SK-N-SH treated with all-trans-retinoic acid at 6 μM for 48 hours (cell line): ENCODE data around the gene CASP9.

Experiments
- BACH2 ChIP-seq: fragments of 250-450 bp; sonication (Bioruptor Pico); IDR thresholded peaks from 2 replicates; pipeline ENCODE4 v1.9.0; 2021; ENCODE audit warnings: mild to moderate bottlenecking, borderline replicate concordance
- CREB5 ChIP-seq: fragments of 250-450 bp; sonication (Bioruptor Pico); IDR thresholded peaks from 2 replicates; pipeline ENCODE4 v1.5.1; 2020; ENCODE audit warnings: low read depth, mild to moderate bottlenecking, moderate library complexity
- CSRNP3 ChIP-seq: fragments of 250-450 bp; sonication (Bioruptor Pico); IDR thresholded peaks from 2 replicates; pipeline ENCODE4 v1.5.1; 2021; ENCODE audit warnings: mild to moderate bottlenecking, moderate library complexity
- OSR1 ChIP-seq: fragments of 250-450 bp; sonication (Bioruptor Pico); IDR thresholded peaks from 2 replicates; pipeline ENCODE4 v1.8.0; 2022; ENCODE audit warnings: moderate library complexity, mild to moderate bottlenecking, inconsistent platforms
- PATZ1 ChIP-seq: fragments of 250-450 bp; sonication (Bioruptor Pico); IDR thresholded peaks from 2 replicates; pipeline ENCODE4 v1.8.0; 2020; ENCODE audit warnings: mild to moderate bottlenecking, moderate library complexity, borderline replicate concordance
- PPARA ChIP-seq: fragments of 250-450 bp; sonication (Bioruptor Pico); IDR thresholded peaks from 2 replicates; pipeline ENCODE4 v1.5.0; 2020; ENCODE audit warnings: mild to moderate bottlenecking, borderline replicate concordance
- TCF4 ChIP-seq: fragments of 250-450 bp; sonication (Bioruptor Pico); IDR thresholded peaks from 2 replicates; pipeline ENCODE4 v1.8.0; 2021; ENCODE audit warnings: mild to moderate bottlenecking, moderate library complexity, borderline replicate concordance
- TOX ChIP-seq: fragments of 250-450 bp; sonication (Bioruptor Pico); IDR thresholded peaks from 2 replicates; pipeline ENCODE4 v1.8.0; 2021; ENCODE audit warnings: mild to moderate bottlenecking, moderate library complexity, borderline replicate concordance
- TSHZ2 ChIP-seq: fragments of 250-450 bp; sonication (Bioruptor Pico); IDR thresholded peaks from 2 replicates; pipeline ENCODE4 v1.5.0; 2020; ENCODE audit warnings: mild to moderate bottlenecking, moderate library complexity
- ZFP30 ChIP-seq: fragments of 450-650 bp; formaldehyde crosslinking; IDR thresholded peaks from 2 replicates; pipeline ENCODE4 v1.5.0; 2022; ENCODE audit warnings: mild to moderate bottlenecking, moderate library complexity
- ZNF565 ChIP-seq: fragments of 450-650 bp; formaldehyde crosslinking; conservative IDR thresholded peaks from 2 replicates; pipeline ENCODE4 v1.5.0; 2020; ENCODE audit warnings: low read depth, mild to moderate bottlenecking, moderate library complexity

GRCh38 chr1:15449567-15449966 is 74.4 kb downstream of the CASP9 start:
- TF ChIP-seq PPARA (CRISPR knock-in tag) (no peak), PATZ1 (CRISPR knock-in tag) (no peak), OSR1 (CRISPR knock-in tag) (no peak), ZNF565 (CRISPR knock-in tag) (no peak), BACH2 (CRISPR knock-in tag) (no peak), CREB5 (CRISPR knock-in tag) (no peak), TSHZ2 (CRISPR knock-in tag) (no peak), ZFP30 (CRISPR knock-in tag) (no peak), CSRNP3 (no peak), TCF4 (CRISPR knock-in tag) (no peak), TOX (CRISPR knock-in tag) (no peak)
